Measurements from ENCODE around the gene DNAJC3. TPM values are rescaled to one million over a fixed set of nuclear protein-coding genes. Genes with fewer than 3 reads are reported as not detected.
A peak's percentile ranks its signal among the peaks of the same experiment; 100 is the strongest.

Gene DNAJC3
- polyA plus RNA-seq, 3 donors = 41.3 to 44.2 (median 42.9) TPM

- DNase-seq (ENCODE audit: low read depth in 3 of 3, low spot score in 2 of 3) = no peak
These were observed 156.2 kb downstream of the DNAJC3 start for GRCh38 chr13:95833126-95833525.

GRCh38 chr13:95833719-95834118 lies 156.8 kb downstream of the DNAJC3 start:
- no peak for DNase-seq (ENCODE audit: low read depth in 3 of 3, low spot score in 2 of 3)

GRCh38 chr13:95834134-95834765 lies 157.3 kb downstream of the DNAJC3 start:
- peak; percentile 50 to 67 (median 56) for DNase-seq (ENCODE audit: low read depth in 3 of 3, low spot score in 2 of 3)

- DNase-seq (ENCODE audit: low read depth in 3 of 3, low spot score in 2 of 3) = no peak
These were observed 165.0 kb downstream of the DNAJC3 start for GRCh38 chr13:95841894-95842293.

GRCh38 chr13:95842898-95843297 lies 166.0 kb downstream of the DNAJC3 start:
- DNase-seq (ENCODE audit: low read depth in 3 of 3, low spot score in 2 of 3) = no peak

Other genes starting within 250 kb of the DNAJC3 start
- 100 to 1,000 TPM; 112 to 114 (median 114) TPM for gene CLDN10, start 124.4 kb upstream of the DNAJC3 start, polyA plus RNA-seq (ENCODE audit: insufficient read length in 3 of 3)
- 10 to 100 TPM; 60.4 to 64.8 (median 61.2) TPM for gene DZIP1, start 32.4 kb upstream of the DNAJC3 start, polyA plus RNA-seq (ENCODE audit: insufficient read length in 3 of 3)